ENCODE results near the gene SGSM1. TPM values are rescaled to one million over a fixed set of nuclear protein-coding genes. Genes with fewer than 3 reads are reported as not detected.

SGSM1 gene
- total and polyA plus RNA-seq, 8 donors = 0.68 to 4.7 (median 2.5) TPM

DNA sequence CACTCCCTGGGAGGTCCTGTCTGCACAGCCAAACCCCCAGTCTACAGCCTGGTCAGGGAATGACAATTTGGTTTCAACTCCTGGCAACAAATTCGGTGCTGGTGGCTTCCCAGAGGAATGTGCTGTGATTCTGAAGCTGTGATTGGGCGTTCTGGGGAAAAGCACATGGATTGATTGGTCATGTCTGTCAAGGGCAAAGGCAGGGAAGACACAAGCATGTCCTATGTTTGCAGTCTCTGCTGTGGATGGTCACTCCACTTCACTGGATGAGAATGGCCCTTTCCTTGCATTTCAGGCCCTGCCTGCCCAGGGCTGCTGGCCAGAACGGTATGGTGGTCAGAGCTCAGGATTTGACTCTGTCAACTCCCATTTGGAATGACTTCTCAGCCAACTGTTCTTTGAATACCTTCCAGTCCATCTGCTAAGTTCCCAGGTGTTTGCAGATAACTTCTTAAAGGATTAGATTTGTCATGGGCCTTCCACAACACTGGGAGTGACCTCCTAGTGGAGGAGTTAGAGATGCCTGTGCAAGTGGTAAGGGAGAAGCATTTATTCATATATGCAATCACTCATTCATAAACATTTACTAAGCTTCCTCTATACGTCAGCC, 42.7 kb downstream of the SGSM1 start:
- Histone ChIP-seq H3K9me3 (no peaks in the 10 kb centered on the region), H3K4me1 (no peaks in the 10 kb centered on the region), H3K36me3 (peaks cover 0 to 6% (median 0%) of the 10 kb centered on the region in 4 donors), H3K4me3 (no peak overlapping the region), H3K27ac (no peak overlapping the region), H3K27me3 (no peaks in the 10 kb centered on the region)
- intact Hi-C loops (cut with DNase I; ENCODE audit: low total_unique reads) = loop anchor here (5.0 kb wide), 1 partner anchor 76 kb away; the partner anchor contains the start of gene PIWIL3
- TF ChIP-seq POLR2AphosphoS5 (IDR thresholded peaks at IDR 0.05) (no peak), EP300 (IDR thresholded peaks at IDR 0.05) (no peak), POLR2A (IDR thresholded peaks at IDR 0.05) (no peak), CTCF (IDR thresholded peaks at IDR 0.05) (no peak)
- no peak for DNase-seq
- 74 to 81% (median 76%) methylated on average over 4 of the region's 4 CpGs for WGBS, 5 donors

GRCh38 chr22:24855794-24856193, 49.8 kb downstream of the SGSM1 start:
- Histone ChIP-seq H3K36me3 (peaks cover 7 to 51% (median 24%) of the 10 kb centered on the region in 4 donors), H3K4me3 (no peak overlapping the region), H3K27me3 (no peaks in the 10 kb centered on the region), H3K27ac (no peak overlapping the region), H3K4me1 (no peaks in the 10 kb centered on the region), H3K9me3 (no peaks in the 10 kb centered on the region)
- DNase-seq = no peak
- 94 to 97% (median 95%) methylated on average over 3 of the region's 3 CpGs for WGBS, 5 donors
- no peak for TF ChIP-seq EP300 (IDR thresholded peaks at IDR 0.05)
- no peak for TF ChIP-seq POLR2AphosphoS5 (IDR thresholded peaks at IDR 0.05)
- TF ChIP-seq POLR2A (IDR thresholded peaks at IDR 0.05) = no peak
- TF ChIP-seq CTCF (IDR thresholded peaks at IDR 0.05) = no peak
- intact Hi-C loops (cut with DNase I; ENCODE audit: low total_unique reads) = no loop called here

- WGBS, 5 donors = 81 to 96% (median 89%) methylated on average over 2 of the region's 2 CpGs
- H3K27me3 ChIP-seq = no peaks in the 10 kb centered on the region
- intact Hi-C loops (cut with DNase I; ENCODE audit: low total_unique reads) = no loop called here
- no peaks in the 10 kb centered on the region for H3K4me1 ChIP-seq
- H3K27ac ChIP-seq = no peak overlapping the region
- H3K9me3 ChIP-seq = no peaks in the 10 kb centered on the region
- H3K4me3 ChIP-seq = no peak overlapping the region
- DNase-seq = no peak
- peaks cover 7 to 58% (median 24%) of the 10 kb centered on the region in 4 donors for H3K36me3 ChIP-seq
- TF ChIP-seq EP300 (IDR thresholded peaks at IDR 0.05) (no peak), CTCF (IDR thresholded peaks at IDR 0.05) (no peak), POLR2A (IDR thresholded peaks at IDR 0.05) (no peak), POLR2AphosphoS5 (IDR thresholded peaks at IDR 0.05) (no peak)
Measured at GRCh38 chr22:24857576-24857975, 51.6 kb downstream of the SGSM1 start.

DNA sequence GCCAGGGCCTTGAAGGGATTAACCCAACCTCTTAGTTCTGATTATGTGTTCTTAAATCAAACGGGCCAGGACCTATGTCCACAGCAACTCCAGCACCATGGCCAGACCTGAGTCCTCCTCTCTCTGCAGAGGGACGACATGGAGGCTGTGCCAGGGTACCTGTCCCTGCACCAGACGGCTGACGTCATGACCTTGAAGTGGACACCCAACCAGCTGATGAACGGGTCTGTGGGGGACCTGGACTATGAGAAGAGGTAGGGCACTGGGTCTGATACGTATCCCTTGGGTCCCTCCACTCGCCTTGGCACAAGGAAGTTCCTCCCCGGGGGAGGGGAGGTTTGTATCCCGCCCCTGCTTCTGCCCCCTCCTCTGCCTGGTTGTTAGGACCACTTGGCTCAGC, 53.6 kb downstream of the SGSM1 start:
- no peaks in the 10 kb centered on the region for H3K9me3 ChIP-seq
- no peak overlapping the region for H3K4me3 ChIP-seq
- WGBS, 5 donors = 76 to 90% (median 82%) methylated on average over 9 of the region's 9 CpGs
- H3K27ac ChIP-seq = no peak overlapping the region
- no peaks in the 10 kb centered on the region for H3K4me1 ChIP-seq
- no peak for DNase-seq
- no peak for TF ChIP-seq CTCF (IDR thresholded peaks at IDR 0.05)
- no peak for TF ChIP-seq POLR2AphosphoS5 (IDR thresholded peaks at IDR 0.05)
- no peak for TF ChIP-seq POLR2A (IDR thresholded peaks at IDR 0.05)
- no peak for TF ChIP-seq EP300 (IDR thresholded peaks at IDR 0.05)
- intact Hi-C loops (cut with DNase I; ENCODE audit: low total_unique reads) = no loop called here
- H3K27me3 ChIP-seq = no peaks in the 10 kb centered on the region
- peaks cover 7 to 78% (median 30%) of the 10 kb centered on the region in 4 donors for H3K36me3 ChIP-seq
